H1 (cell line): ENCODE measurements around the gene PSMA2. TPM values are rescaled to one million over a fixed set of nuclear protein-coding genes. Genes with fewer than 3 reads are reported as not detected.

Source experiments
- ASH2L ChIP-seq: fragments of 200-600, 300-600 bp; sonication (generic); IDR thresholded peaks from one replicate; pipeline ENCODE4 v1.7.1; 2017; ENCODE audit warnings: low read length
- CBX8 ChIP-seq: fragments of 300-800, 300-1000 bp; sonication (generic); IDR thresholded peaks from 2 replicates; pipeline ENCODE4 v1.7.1; 2016; ENCODE audit warnings: low read depth, low read length, borderline replicate concordance
- CHD2 ChIP-seq: IDR thresholded peaks from 2 replicates; pipeline ENCODE4 v1.6.1; 2012; ENCODE audit warnings: low read length, improper control_type of control experiment
- MAFK ChIP-seq: IDR thresholded peaks from 2 replicates; pipeline ENCODE4 v1.6.1; 2012; ENCODE audit warnings: low read depth, mild to moderate bottlenecking, improper control_type of control experiment, low read length
- NRF1 ChIP-seq: IDR thresholded peaks from 2 replicates; pipeline ENCODE4 v1.6.1; 2011; ENCODE audit warnings: mild to moderate bottlenecking, low read depth, low read length, improper control_type of control experiment
- RBBP5 ChIP-seq: IDR thresholded peaks from 2 replicates; pipeline ENCODE4 v1.7.1; 2012; ENCODE audit warnings: low read depth, mild to moderate bottlenecking, inconsistent platforms, low read length, moderate library complexity, borderline replicate concordance
- SAP30 ChIP-seq: fragments of 300-600 bp; sonication (generic); IDR thresholded peaks from 2 replicates; pipeline ENCODE4 v1.7.1; 2012; ENCODE audit warnings: low read length, moderate library complexity, mild to moderate bottlenecking, inconsistent platforms; ENCODE audit not compliant: insufficient read depth, insufficient replicate concordance
- SIN3A ChIP-seq, 2 experiments: IDR thresholded peaks in 1 of 2; conservative IDR thresholded peaks in 1 of 2; 2 replicates each; pipeline ENCODE4 v1.6.1; 2011 to 2012; ENCODE audit warnings: low read length in 2 of 2, improper control_type of control experiment in 1 of 2, low read depth in 1 of 2, mild to moderate bottlenecking in 1 of 2
- SRF ChIP-seq: IDR thresholded peaks from 2 replicates; pipeline ENCODE4 v1.6.1; 2011; ENCODE audit warnings: mild to moderate bottlenecking, low read depth, low read length, moderate library complexity
- TEAD4 ChIP-seq: IDR thresholded peaks from 2 replicates; pipeline ENCODE4 v1.6.1; 2012; ENCODE audit warnings: low read depth, low read length, inconsistent platforms, mixed read lengths
- polyA plus RNA-seq, 7 experiments: library from polyadenylated mRNA; depleted of rRNA in 3 of 7; stranded (reverse) in 5 of 7; unstranded in 2 of 7; fragments of >200 nt in 5 of 7; fragments of 200-250 nt in 2 of 7; gene quantifications; 1 replicate in 5 of 7; 2 replicates in 1 of 7; 4 replicates in 1 of 7; pipeline versions ENCODE4 v1.2.1 to v1.2.3, GENCODE V29; 2011 to 2013; ENCODE audit warnings: missing spikeins in 2 of 7, mixed read lengths in 2 of 7
- total RNA-seq: library from RNA; stranded (reverse); fragmentation: NEBNext Ultra II Directional; extraction: Animal tissue kit (Norgen Biotek cat#: 25700); gene quantifications from 2 replicates; pipeline ENCODE4 v1.2.1, GENCODE V29; 2021

PSMA2 gene
- total and polyA plus RNA-seq, 2 of the 8 experiments (the other 6 are each of a cell fraction or from before 2014, with no cell fraction given): 211 to 259 TPM

DNA sequence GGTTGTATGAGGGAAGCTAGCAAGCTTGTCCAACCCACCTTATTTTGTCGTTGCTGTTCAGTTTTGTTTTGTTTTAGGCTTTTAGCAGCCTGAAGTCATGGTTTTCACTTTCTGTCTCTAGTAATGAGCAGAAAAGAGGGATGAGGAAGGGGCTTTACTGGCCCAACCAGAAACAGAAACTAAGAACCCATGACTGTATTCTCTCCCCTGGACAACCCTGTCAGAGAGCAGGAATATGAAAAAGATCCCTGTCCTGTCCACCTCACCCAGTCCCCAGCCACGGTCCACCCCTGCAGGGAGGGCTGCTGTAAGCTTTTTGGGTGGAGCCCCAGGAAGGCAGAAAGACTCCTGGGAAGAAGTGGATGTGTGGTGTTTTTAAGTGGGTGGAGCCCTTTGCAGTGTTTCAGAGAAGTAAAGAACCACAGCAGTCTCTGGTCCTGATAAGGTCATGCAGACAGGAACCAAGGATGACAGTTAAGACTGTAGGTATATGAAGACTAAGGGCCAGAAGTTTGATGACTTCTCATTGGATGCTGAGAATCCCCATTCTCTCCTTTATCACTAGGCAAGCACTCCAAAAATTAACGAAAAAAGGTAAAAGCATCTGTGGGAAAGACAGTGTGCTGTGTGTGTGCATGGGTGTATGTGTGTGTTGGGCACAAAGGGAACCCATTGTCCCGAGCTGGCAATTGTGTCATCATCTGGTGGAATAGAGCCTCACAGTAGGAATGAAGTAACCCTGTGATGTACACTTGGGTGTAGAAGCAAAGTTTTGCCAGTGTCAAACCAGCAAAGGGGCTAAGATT, 14.1 kb upstream of the PSMA2 start (continued):
- TF ChIP-seq CBX8: no peak
- no peak for TF ChIP-seq SIN3A (conservative IDR thresholded peaks at IDR 0.05 in 1 of 2, IDR thresholded peaks at IDR 0.05 in 1 of 2; ENCODE audit: low read depth in 1 of 2, low read length in 2 of 2)
- TF ChIP-seq NRF1: no peak
- TF ChIP-seq RBBP5: no peak
- no peak for TF ChIP-seq ASH2L
- TF ChIP-seq CHD2: no peak
- no peak for TF ChIP-seq TEAD4
- TF ChIP-seq SRF: no peak
- TF ChIP-seq MAFK: no peak
- TF ChIP-seq SAP30: no peak
